Activated CD8-positive, alpha-beta T cell treated with anti-CD3 and anti-CD28 coated beads for 36 hours (primary cell): Measurements from ENCODE around the gene C6. TPM values are rescaled to one million over a fixed set of nuclear protein-coding genes. Genes with fewer than 3 reads are reported as not detected.

Experiments
- ATAC-seq: fragments of 200-7000 bp; cut with Tn5 transposase; one replicate; pipeline ENCODE4 v1.10.0; 2021; ENCODE audit warnings: mild to moderate bottlenecking, moderate library complexity
- CTCF ChIA-PET: fragments of 350-600 bp; sonication (Branson Sonifier 250); formaldehyde crosslinking; loops from one replicate; lab custom pipeline; 2021; ENCODE audit warnings: antibody characterized with exemption; lab: Charles Lee
- POLR2A ChIA-PET: fragments of 350-600 bp; sonication (Branson Sonifier 250); formaldehyde crosslinking; loops from one replicate; lab custom pipeline; 2021; ENCODE audit warnings: antibody characterized with exemption; lab: Charles Lee
- DNase-seq: peaks from one replicate; pipeline ENCODE4 v3.0.0-alpha.2; 2020
- H3K27ac Mint-ChIP-seq: one replicate; pipeline ENCODE4 v1.8.0; 2021; ENCODE audit warnings: mild to moderate bottlenecking, mixed read lengths
- H3K27me3 Mint-ChIP-seq: one replicate; pipeline ENCODE4 v1.8.0; 2021; ENCODE audit warnings: mixed read lengths
- H3K36me3 Mint-ChIP-seq: one replicate; pipeline ENCODE4 v1.8.0; 2021; ENCODE audit warnings: low read depth, mixed read lengths
- H3K4me1 Mint-ChIP-seq: one replicate; pipeline ENCODE4 v1.8.0; 2021; ENCODE audit warnings: low read depth, mixed read lengths
- H3K4me3 Mint-ChIP-seq: one replicate; pipeline ENCODE4 v1.8.0; 2021; ENCODE audit warnings: mild to moderate bottlenecking, moderate library complexity, mixed read lengths
- H3K9me3 Mint-ChIP-seq: one replicate; pipeline ENCODE4 v1.8.0; 2021; ENCODE audit warnings: mixed read lengths
- CTCF ChIP-seq: fragments of 200-600 bp; IDR thresholded peaks from one replicate; pipeline ENCODE4 v1.8.0; 2022; ENCODE audit warnings: antibody characterized with exemption, mild to moderate bottlenecking
- intact Hi-C: fragments of 100-400 bp; cut with micrococcal nuclease; formaldehyde crosslinking; loops from one replicate; pipeline ENCODE4 v1.10.0; 2022
- total RNA-seq, 2 experiments: library from RNA; stranded (reverse); gene quantifications; one replicate each; pipeline ENCODE4 v1.2.3, GENCODE V29; 2021

The C6 gene
- total RNA-seq, 2 experiments from 2014 or later, result not detected

- Mint-ChIP-seq H3K36me3 (no peaks in the 10 kb centered on the region), H3K27ac (no peak overlapping the region), H3K9me3 (peaks cover 2% of the 10 kb centered on the region), H3K27me3 (no peaks in the 10 kb centered on the region), H3K4me1 (no peaks in the 10 kb centered on the region), H3K4me3 (no peak overlapping the region)
- DNase-seq (no peak), ATAC-seq (no peak)
- POLR2A ChIA-PET, result no interaction called here
- no peak for TF ChIP-seq CTCF
- intact Hi-C loops, result no loop called here
- CTCF ChIA-PET, result no interaction called here
Measured at GRCh38 chr5:41203033-41203432, 10.3 kb downstream of the C6 start.

- intact Hi-C loops, result no loop called here
- no peaks in the 10 kb centered on the region for H3K4me1 Mint-ChIP-seq
- H3K27me3 Mint-ChIP-seq, result no peaks in the 10 kb centered on the region
- DNase-seq (no peak), ATAC-seq (no peak)
- peaks cover 2% of the 10 kb centered on the region for H3K9me3 Mint-ChIP-seq
- no peak for TF ChIP-seq CTCF
- ChIA-PET POLR2A (no interaction called here), CTCF (no interaction called here)
- H3K36me3 Mint-ChIP-seq, result no peaks in the 10 kb centered on the region
- H3K4me3 Mint-ChIP-seq, result no peak overlapping the region
- H3K27ac Mint-ChIP-seq, result no peak overlapping the region
Measured at GRCh38 chr5:41201082-41201772, 12.1 kb downstream of the C6 start.

- Mint-ChIP-seq H3K9me3 (peaks cover 2% of the 10 kb centered on the region), H3K4me3 (no peak overlapping the region), H3K27me3 (no peaks in the 10 kb centered on the region), H3K27ac (no peak overlapping the region), H3K4me1 (no peaks in the 10 kb centered on the region), H3K36me3 (no peaks in the 10 kb centered on the region)
- no peak for DNase-seq
- CTCF ChIA-PET, result no interaction called here
- no peak for TF ChIP-seq CTCF
- ATAC-seq, result no peak
- intact Hi-C loops, result no loop called here
- POLR2A ChIA-PET, result no interaction called here
Measured at GRCh38 chr5:41200506-41200905, 12.8 kb downstream of the C6 start.

- DNase-seq (no peak), ATAC-seq (no peak)
- Mint-ChIP-seq H3K27ac (no peak overlapping the region), H3K36me3 (no peaks in the 10 kb centered on the region), H3K4me3 (no peak overlapping the region), H3K4me1 (no peaks in the 10 kb centered on the region), H3K9me3 (peaks cover 2% of the 10 kb centered on the region), H3K27me3 (no peaks in the 10 kb centered on the region)
- TF ChIP-seq CTCF, result no peak
- CTCF ChIA-PET, result no interaction called here
- intact Hi-C loops, result no loop called here
- POLR2A ChIA-PET, result no interaction called here
Measured at GRCh38 chr5:41199660-41200059, 13.7 kb downstream of the C6 start.

- no peaks in the 10 kb centered on the region for H3K36me3 Mint-ChIP-seq
Measured at GRCh38 chr5:41196197-41196596, 17.1 kb downstream of the C6 start.

More at GRCh38 chr5:41196197-41196596, 17.1 kb downstream of the C6 start:
- Mint-ChIP-seq H3K27ac (no peak overlapping the region), H3K9me3 (no peaks in the 10 kb centered on the region), H3K27me3 (no peaks in the 10 kb centered on the region), H3K4me1 (no peaks in the 10 kb centered on the region), H3K4me3 (no peak overlapping the region)
- POLR2A ChIA-PET, result no interaction called here
- DNase-seq, result no peak
- no peak for TF ChIP-seq CTCF
- intact Hi-C loops, result no loop called here
- CTCF ChIA-PET, result no interaction called here
- ATAC-seq, result no peak
